GM12873 (cell line): Measurements from ENCODE around the gene IQCF2.

Experiments
- TF ChIP-seq, protein P1 (sequence below): IDR thresholded peaks from 2 replicates; pipeline ENCODE4 v1.5.1; 2012; ENCODE audit warnings: low read depth, mild to moderate bottlenecking, moderate library complexity, low read length, control low read depth; ENCODE audit not compliant: insufficient read depth; ENCODE audit errors: missing control alignments

The IQCF2 gene

GRCh38 chr3:51879937-51880336 lies 18.5 kb downstream of the IQCF2 start:
- TF ChIP-seq, protein P1, sequence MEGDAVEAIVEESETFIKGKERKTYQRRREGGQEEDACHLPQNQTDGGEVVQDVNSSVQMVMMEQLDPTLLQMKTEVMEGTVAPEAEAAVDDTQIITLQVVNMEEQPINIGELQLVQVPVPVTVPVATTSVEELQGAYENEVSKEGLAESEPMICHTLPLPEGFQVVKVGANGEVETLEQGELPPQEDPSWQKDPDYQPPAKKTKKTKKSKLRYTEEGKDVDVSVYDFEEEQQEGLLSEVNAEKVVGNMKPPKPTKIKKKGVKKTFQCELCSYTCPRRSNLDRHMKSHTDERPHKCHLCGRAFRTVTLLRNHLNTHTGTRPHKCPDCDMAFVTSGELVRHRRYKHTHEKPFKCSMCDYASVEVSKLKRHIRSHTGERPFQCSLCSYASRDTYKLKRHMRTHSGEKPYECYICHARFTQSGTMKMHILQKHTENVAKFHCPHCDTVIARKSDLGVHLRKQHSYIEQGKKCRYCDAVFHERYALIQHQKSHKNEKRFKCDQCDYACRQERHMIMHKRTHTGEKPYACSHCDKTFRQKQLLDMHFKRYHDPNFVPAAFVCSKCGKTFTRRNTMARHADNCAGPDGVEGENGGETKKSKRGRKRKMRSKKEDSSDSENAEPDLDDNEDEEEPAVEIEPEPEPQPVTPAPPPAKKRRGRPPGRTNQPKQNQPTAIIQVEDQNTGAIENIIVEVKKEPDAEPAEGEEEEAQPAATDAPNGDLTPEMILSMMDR: no peak

GRCh38 chr3:51886447-51886846 lies 25.0 kb downstream of the IQCF2 start:
- TF ChIP-seq, protein P1: no peak

DNA sequence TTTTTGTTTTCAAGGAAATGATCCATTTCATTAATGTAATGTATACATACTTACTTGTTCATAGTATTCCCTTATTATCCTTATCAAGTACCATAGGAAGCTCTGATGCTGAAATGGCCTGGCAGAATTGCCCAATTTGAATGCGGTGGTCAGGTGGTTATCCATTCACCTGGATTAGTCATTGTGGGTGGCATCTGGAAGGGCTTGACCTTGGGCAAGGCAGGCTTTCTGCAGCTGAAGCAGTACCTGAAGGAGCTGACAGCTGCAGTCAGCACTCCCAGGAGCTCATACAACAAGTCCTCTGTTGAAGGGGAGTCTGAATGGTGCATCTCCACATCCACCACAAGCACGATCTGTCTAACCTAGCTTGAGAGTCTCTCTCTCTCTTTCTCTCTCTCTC lies 26.2 kb downstream of the IQCF2 start:
- TF ChIP-seq, protein P1: no peak

DNA sequence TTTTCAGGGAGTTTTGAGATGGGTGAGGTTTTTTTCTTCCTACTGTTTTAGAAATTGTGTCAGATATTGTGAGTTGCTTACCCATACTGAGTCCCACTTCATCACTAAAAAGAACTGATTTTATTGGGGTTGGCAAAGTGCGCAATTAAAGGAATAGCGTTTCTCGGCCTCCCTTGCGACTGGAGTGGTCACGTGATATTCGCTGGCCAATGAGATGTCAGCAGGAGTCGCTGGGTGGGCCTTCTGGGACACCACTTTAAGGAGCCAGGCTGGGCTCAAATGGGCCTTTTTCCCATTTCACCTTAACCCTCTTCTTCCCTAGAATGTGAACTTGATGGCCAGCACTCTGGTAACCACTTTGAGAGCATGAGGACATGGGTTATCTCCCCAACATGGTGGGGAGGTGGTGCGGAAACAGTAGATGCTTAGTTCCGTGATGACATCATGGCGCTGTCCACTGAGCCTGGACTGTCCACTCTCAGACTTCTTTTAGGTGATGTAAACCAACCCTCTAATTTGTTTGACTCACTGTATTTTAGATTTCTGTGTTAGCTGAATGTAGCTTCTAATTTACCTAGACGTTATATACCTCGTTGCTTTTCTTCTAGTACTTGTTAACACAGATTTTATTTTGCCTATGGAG lies 27.2 kb downstream of the IQCF2 start:
- TF ChIP-seq, protein P1: no peak

- TF ChIP-seq, protein P1: no peak
These were observed 30.0 kb downstream of the IQCF2 start for GRCh38 chr3:51891242-51892039.

GRCh38 chr3:51894391-51894790 lies 33.0 kb downstream of the IQCF2 start:
- TF ChIP-seq, protein P1: no peak

DNA sequence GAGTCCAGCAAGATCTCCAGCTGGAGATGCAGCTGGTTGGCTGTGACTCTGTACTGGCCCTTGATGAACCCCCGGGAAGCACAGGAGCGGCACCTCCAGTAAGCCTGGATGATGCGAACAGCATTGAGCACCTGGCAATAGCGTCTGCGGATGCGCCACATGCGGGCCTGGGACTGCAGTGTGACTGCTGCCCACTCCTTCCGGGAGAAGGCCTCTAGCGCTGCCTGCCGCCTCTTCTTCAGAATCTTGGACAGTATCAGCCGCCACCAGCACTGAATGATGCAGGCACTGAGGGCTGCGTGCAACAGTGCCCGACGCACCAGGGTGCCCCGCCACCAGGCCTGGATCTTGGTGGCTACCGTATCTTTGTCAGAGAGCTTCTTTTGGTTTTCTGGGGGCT lies 33.5 kb downstream of the IQCF2 start:
- TF ChIP-seq, protein P1: no peak
